ENCODE results near the gene MTARC2.

Gene MTARC2

GRCh38 chr1:220804202-220804586, 56.1 kb downstream of the MTARC2 start:
- DNase-seq (ENCODE audit: low read depth) = no peak

DNA sequence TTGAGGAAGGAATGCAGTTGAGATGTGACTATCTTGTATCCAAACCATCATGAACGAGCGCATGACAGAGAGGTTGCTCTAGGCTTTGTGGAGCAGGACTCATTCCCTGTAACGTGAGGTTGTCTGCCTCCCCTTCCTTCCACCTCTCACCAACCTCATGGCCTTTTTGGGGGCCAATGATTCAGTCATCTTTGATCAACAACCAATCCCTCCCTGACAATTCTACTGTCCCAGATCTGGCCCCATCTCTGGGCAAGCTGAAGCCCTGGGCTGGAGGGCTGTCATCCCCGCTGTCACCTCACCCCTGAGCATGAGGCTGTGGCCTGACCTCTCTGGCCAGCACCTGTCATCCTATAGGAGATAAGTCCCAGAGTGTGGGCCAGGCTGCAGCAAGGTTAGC, 58.3 kb downstream of the MTARC2 start:
- no peak for DNase-seq (ENCODE audit: low read depth)

- no peak for DNase-seq (ENCODE audit: low read depth)
These were observed 59.6 kb downstream of the MTARC2 start for GRCh38 chr1:220807726-220808125.

DNA sequence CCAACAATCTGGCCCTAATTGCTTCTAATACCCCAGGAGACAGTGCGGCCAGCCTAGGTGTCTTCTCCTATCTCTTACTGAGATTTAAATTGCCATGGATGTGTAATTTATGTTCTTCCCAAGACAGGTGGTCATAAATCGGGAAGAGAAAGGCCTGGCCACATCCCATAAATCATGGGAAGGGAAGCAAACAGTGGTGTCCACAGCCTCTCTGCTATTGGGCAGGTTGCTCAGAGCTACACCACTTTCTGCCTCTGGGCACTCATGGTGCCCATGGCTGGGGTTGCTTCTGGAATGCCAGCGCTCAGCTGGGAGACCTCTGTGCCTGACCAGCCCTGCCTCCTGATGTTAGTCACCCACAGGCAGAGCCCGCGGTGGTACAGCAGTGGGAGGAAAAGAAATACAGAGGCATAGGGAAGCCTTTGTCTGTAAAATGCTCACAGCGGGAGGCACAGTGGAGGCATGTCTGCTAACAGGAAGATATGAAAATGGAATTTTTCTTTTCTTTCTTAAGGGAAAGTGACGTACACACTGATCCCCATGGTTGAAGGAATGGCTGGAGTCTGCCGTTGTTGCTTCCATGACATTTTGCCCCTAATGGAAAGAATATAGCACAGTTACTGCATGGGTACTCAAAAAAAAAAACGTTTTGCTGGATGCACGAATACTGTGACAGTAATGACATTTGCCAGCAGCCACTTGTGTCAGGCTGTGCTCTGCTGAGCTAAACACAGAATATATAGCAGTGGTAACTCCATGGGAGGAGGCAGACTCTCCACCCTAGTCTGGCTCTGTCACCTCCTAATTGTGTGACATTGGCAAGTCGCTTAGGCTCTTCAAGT, 60.4 kb downstream of the MTARC2 start:
- no peak for DNase-seq (ENCODE audit: low read depth)

- no peak for DNase-seq (ENCODE audit: low read depth)
These were observed 61.0 kb downstream of the MTARC2 start for GRCh38 chr1:220809187-220809550.

DNA sequence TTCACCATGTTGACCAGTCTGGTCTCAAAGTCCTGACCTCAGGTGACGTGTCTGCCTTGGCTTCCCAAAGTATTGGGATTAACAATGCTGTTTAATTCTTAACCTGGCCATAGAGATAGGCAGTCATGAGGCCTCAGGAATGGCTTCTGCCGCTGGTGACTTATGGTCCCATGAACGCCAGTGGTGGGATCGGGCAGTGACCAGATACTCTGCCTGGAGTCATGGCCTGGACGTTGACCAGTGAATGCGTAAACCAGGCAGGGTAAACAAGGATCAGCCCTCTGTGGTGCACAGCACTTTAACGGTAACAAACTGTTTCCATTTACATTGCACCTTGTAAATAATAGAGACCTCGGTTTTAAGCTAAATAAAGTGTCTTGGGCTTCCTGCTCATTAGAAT, 61.6 kb downstream of the MTARC2 start:
- DNase-seq (ENCODE audit: low read depth) = no peak

- DNase-seq (ENCODE audit: low read depth) = peak; percentile 76
These were observed 62.1 kb downstream of the MTARC2 start for GRCh38 chr1:220810179-220810653.

DNA sequence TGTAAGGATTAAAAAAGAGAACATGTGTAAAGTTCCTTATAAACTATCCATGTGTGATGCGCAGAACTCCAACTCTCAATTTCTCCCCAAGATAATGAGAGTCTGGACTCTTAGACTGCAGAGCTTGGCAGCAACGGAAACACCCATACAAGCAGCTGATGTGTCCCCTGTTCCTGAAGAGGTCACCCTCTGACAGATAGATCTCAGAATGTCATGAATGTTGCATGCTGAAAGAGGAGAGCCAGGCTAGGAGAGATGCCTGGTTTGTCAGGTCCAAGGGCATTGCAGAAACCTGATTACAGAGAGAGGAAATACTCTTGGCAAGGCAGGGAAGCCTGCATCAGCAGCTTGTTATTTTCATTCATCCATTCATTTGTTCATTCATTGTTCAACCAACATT, 62.8 kb downstream of the MTARC2 start:
- no peak for DNase-seq (ENCODE audit: low read depth)

DNA sequence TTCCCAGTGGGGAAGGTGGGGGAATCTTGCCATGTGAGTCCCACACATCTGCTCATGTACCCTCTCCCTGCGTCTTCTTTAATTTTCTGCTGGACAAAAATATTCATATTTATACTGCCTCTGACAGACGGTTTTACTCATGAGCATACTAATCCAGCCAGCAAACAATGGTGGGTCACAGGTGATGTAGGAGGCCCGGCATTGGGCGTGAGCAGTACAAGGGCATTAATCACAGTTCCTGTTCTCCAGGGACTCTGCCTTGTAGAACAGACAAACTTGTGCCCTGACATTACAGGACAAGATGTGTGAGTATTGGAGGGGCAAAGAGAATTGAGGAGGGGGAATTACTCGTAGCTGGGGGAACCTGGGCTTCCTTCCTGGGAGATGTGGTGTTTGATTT, 63.6 kb downstream of the MTARC2 start:
- no peak for DNase-seq (ENCODE audit: low read depth)

DNA sequence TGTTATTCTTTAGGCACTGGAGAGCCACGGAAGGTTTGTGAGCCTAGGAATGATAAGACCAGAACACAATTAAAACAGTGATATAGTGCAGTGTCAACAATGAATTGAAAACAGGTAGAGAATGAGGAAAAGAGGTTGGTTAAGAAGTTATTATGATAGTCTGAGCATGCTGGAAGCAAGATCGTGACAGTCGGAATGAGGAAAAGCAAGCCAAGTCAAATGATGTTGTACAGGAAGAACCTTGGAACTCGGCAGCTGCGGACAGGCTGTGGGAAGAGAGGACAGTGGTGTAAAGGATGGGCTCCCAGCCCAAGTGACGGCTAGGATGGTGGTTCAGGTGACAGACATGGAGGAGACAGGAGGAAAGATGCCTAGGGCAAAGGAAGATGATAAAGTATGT, 64.2 kb downstream of the MTARC2 start:
- DNase-seq (ENCODE audit: low read depth) = no peak

GRCh38 chr1:220813013-220813412, 64.9 kb downstream of the MTARC2 start:
- no peak for DNase-seq (ENCODE audit: low read depth)

GRCh38 chr1:220815409-220815808, 67.3 kb downstream of the MTARC2 start:
- DNase-seq (ENCODE audit: low read depth) = no peak

GRCh38 chr1:220817907-220818306, 69.8 kb downstream of the MTARC2 start:
- peak; percentile 71 for DNase-seq (ENCODE audit: low read depth)

GRCh38 chr1:220818421-220819173, 70.5 kb downstream of the MTARC2 start:
- peak; percentile 88 for DNase-seq (ENCODE audit: low read depth)

- peak; percentile 65 for DNase-seq (ENCODE audit: low read depth)
These were observed 71.4 kb downstream of the MTARC2 start for GRCh38 chr1:220819467-220820026.

DNA sequence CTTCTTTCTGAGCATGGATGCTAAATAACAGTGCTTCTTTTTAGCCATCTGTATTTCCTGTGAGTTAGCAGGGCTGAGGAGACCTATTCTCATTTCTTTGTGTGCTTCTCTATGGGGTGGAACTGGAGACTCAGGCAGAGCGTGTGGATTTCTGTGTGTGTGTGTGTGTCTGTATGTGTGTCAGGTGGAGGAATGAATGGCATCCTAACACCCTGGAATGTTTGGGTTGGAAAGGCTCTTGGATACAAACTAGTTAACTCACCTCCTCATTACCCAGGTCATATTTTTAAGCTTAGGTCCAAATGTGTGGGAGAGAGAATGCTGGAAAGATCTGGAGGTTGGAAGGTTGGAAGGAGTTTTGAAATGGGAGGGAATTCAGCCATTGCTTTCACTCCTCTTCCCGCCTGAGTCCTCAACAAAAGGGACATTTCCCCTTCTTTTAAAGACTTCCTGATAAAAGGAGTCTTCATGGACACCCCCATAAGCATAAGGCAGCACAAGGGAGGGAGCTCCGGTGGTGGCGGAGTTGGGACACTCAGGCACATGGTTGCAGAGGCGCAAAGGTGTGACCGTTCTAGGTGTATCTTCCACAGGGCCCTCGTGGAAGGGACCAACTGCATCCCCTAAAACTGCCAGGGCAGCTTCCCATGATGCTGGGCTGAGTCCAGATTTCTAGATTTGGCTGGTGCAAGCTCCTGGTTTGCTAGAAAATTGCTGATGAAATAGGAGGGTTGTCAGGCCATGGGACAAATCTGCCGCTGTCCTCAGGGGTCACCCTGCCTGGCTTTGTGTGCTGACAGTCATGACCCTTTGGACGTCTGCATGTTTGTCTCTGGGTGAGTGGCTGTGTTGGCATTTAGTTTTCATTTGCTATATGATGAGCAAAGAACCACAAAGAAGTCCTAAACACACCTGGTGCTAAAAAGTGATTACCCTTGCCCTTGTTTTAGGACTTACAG, 76.2 kb downstream of the MTARC2 start:
- DNase-seq (ENCODE audit: low read depth) = no peak

- peak; percentile 49 for DNase-seq (ENCODE audit: low read depth)
These were observed 77.9 kb downstream of the MTARC2 start for GRCh38 chr1:220825819-220826551.

DNA sequence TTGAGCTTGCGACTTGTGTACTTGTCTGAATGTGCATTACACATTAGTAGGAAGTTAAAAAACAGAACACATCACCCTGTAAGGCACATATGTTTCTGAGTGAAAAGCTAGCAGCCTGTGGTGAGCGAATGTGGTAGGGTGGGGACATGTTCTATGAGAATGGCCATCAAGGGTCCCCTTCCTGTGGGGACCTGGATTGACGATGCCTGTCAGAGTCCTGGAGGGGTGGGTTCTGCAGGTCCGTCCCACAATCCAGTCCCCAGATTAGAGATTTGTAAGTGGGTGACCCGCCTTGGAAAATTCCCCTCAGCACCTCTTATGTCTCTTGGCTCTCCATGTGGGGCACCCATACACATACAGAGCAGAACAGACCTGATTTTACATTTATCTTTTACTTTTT, 78.6 kb downstream of the MTARC2 start:
- DNase-seq (ENCODE audit: low read depth) = no peak

DNA sequence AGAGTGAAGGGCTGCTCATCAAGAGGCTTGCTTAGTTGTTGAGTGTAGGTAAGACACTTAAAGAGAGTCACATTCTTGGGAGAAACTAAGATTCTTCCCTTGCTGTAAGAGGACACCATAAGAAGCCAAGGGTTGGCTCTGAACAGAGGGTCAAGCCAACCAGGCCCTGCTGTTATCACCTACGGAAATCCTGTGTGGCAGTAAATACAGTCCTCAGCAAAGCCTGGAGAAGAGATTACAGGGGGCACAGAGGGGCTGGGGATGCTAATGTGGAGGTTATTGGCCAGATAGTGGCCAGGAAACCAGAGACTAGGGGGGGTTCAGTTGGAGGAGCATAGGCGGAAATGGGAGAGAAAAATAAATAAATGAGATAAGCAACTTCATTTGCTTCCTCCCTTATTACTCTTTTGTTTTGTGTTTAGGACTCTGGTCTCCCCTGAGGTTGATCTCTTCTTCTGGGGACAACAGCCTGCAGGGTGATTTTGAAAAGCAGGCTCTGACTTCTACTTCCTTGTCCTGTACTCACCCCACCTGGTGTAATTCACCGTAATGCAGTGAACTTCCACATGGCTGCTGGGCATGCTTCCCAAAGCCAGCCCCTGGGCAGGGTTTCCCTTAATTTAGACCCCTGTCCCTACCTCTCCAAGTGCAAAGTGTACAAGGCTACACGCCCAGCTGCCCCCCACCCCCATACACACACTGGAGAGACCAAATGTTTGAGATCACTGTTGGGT, 79.5 kb downstream of the MTARC2 start:
- no peak for DNase-seq (ENCODE audit: low read depth)

- no peak for DNase-seq (ENCODE audit: low read depth)
These were observed 80.0 kb downstream of the MTARC2 start for GRCh38 chr1:220828179-220828490.

Measured in fibroblast of gingiva (primary cell).